AG09309 (cell line): ENCODE data around the gene GNG12.

ENCODE experiments used
- DNase-seq: peaks from one replicate; pipeline ENCODE4 v3.0.0-alpha.2; 2010; ENCODE audit warnings: low read depth
- H3K4me3 ChIP-seq: 2 replicates; pipeline ENCODE4 v1.5.1; 2011; ENCODE audit warnings: mild to moderate bottlenecking, low read depth, low read length, moderate library complexity; ENCODE audit not compliant: control insufficient read depth
- TF ChIP-seq, protein P1 (sequence below): IDR thresholded peaks from 2 replicates; pipeline ENCODE4 v1.5.1; 2011; ENCODE audit warnings: mild to moderate bottlenecking, low read depth, low read length, inconsistent platforms; ENCODE audit not compliant: insufficient read depth, control insufficient read depth; ENCODE audit errors: missing control alignments

Gene GNG12

DNA sequence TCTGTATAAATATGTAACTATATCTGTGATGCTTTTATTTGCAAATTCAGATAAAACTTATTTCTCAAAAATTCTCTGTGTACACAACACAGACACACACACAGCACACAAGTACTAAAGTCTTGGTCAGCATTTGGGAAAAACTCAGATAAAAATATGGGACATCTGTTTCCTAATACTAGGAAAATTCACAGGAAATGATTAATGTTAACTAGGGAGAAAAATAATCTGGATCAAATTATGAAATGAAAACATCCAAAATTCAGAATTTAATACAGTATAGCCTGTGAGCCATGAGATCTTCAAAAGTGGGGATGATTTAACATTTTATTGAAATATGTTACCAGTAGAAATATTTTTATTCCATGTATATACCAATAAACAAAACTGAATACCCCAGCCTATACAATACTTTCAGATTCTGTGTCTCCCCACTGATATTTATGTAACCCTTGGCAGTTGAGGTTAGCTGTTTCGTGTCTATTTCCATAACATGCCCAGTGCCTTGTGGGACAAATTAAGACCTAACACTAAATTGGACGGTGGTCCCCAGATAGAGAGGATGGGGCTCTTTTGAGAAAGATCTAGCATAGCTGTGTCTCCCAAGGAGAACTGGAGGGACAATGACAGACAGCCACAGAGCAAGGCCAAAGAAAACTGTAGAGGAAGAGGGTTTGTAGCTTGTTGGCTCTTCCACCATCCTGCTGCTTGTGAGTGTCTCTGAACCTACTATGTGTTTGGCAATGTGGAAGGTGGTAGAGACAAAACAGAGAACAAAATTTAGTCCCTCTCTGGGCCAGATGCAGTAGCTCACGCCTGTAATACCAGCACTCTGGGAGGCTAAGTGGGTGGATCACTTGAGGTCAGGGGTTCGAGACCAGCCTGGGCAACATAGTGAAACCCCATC lies 47.2 kb downstream of the GNG12 start:
- no peak for DNase-seq
- TF ChIP-seq, protein P1, sequence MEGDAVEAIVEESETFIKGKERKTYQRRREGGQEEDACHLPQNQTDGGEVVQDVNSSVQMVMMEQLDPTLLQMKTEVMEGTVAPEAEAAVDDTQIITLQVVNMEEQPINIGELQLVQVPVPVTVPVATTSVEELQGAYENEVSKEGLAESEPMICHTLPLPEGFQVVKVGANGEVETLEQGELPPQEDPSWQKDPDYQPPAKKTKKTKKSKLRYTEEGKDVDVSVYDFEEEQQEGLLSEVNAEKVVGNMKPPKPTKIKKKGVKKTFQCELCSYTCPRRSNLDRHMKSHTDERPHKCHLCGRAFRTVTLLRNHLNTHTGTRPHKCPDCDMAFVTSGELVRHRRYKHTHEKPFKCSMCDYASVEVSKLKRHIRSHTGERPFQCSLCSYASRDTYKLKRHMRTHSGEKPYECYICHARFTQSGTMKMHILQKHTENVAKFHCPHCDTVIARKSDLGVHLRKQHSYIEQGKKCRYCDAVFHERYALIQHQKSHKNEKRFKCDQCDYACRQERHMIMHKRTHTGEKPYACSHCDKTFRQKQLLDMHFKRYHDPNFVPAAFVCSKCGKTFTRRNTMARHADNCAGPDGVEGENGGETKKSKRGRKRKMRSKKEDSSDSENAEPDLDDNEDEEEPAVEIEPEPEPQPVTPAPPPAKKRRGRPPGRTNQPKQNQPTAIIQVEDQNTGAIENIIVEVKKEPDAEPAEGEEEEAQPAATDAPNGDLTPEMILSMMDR = no peak
- no peak overlapping the region for H3K4me3 ChIP-seq

- no peak for DNase-seq
- TF ChIP-seq, protein P1 = no peak
- no peak overlapping the region for H3K4me3 ChIP-seq
Observed at GRCh38 chr1:67784545-67785186, 48.6 kb downstream of the GNG12 start.

DNA sequence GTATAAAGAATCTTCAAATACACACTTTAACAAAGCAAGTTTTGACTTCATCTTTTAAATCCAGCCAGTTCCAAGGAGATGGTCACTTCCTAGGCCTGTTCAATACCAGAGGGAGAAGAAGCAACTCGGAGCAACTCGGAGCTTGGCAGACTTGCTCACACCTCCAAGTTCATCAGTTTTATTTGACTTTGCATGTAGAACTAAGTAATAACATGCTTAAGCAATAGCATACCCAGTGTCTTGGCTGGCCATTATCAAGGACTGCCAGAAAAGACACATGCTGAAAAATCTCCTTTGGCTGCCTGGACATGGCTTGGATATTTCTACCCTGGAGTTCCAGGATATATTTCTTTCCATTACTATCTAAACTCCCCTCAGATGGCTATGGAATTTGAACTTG lies 52.6 kb downstream of the GNG12 start:
- DNase-seq = no peak
- no peak overlapping the region for H3K4me3 ChIP-seq
- TF ChIP-seq, protein P1 = no peak

DNA sequence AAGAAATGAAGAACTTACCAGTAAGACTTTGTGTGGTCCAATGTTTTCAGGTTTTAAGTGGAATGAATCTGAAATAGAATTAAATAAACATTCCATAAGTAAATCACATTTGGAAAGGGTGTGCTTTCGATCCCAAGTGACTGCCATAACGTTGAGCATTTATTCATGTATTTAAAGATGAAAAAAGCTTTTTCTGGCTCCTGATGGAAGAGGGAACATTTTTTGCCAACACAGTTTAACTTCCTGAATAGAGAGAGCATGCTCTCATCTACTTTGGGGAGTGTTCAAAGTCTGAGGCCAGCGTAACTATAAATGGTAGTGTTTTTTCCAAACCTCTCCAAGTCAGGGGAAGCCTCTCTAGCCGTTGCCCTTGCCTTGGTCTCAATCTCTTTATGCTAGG lies 55.8 kb downstream of the GNG12 start:
- no peak overlapping the region for H3K4me3 ChIP-seq
- TF ChIP-seq, protein P1 = no peak
- no peak for DNase-seq

DNA sequence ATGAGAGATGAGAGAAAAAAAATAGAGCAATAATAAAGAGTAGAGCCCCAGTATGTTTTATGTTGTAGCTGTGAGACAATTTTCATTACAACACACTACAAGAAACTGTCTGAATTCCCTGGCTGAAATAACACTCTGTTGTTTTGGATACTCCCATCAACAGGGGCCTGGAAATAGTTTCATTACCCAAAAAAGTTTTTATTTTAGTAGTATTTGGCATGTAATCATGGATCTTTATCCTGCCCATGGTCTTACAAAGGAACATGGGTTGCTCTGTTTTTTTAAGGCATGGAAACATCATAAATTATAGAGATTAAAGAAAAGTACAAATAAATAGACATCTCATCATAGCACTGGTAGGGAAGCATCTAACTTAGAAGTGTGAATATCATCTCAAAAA lies 56.3 kb downstream of the GNG12 start:
- H3K4me3 ChIP-seq = no peak overlapping the region
- TF ChIP-seq, protein P1 = no peak
- no peak for DNase-seq

GRCh38 chr1:67773462-67773861 lies 59.8 kb downstream of the GNG12 start:
- TF ChIP-seq, protein P1 = no peak
- no peak overlapping the region for H3K4me3 ChIP-seq
- no peak for DNase-seq
